Myometrial cell (primary cell): Measurements from ENCODE around the gene TAF5. TPM values are rescaled to one million over a fixed set of nuclear protein-coding genes. Genes with fewer than 3 reads are reported as not detected.

ENCODE experiments used
- total RNA-seq: library from RNA; depleted of rRNA; stranded (reverse); fragments of >200 nt; gene quantifications from 2 replicates; pipeline ENCODE4 v1.2.3, GENCODE V29; 2015

TAF5 gene
- total RNA-seq = 2.9 and 5.1 TPM in 2 replicates

DNA sequence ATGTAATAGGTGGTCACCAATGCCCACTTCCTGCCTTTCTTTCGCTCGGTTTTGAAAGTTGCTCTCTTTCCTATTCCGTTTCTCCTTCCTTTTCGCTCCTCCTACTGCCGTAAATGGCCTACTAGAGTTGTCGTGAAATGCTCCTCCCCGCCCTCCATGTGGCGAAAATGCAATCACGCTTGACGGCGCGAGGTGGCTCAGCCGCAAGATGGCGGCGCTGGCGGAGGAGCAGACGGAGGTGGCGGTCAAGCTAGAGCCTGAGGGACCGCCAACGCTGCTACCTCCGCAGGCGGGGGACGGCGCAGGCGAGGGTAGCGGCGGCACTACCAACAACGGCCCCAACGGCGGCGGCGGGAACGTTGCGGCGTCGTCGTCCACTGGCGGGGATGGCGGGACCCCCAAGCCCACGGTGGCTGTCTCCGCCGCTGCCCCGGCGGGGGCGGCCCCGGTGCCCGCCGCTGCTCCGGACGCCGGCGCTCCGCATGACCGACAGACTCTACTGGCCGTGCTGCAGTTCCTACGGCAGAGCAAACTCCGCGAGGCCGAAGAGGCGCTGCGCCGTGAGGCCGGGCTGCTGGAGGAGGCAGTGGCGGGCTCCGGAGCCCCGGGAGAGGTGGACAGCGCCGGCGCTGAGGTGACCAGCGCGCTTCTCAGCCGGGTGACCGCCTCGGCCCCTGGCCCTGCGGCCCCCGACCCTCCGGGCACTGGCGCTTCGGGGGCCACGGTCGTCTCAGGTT is at the start of gene TAF5:
TSS of gene TAF5 (plus strand) at position 195 of the 737 bp plus-strand sequence. CDS start at position 209, 14 bp downstream.

DNA sequence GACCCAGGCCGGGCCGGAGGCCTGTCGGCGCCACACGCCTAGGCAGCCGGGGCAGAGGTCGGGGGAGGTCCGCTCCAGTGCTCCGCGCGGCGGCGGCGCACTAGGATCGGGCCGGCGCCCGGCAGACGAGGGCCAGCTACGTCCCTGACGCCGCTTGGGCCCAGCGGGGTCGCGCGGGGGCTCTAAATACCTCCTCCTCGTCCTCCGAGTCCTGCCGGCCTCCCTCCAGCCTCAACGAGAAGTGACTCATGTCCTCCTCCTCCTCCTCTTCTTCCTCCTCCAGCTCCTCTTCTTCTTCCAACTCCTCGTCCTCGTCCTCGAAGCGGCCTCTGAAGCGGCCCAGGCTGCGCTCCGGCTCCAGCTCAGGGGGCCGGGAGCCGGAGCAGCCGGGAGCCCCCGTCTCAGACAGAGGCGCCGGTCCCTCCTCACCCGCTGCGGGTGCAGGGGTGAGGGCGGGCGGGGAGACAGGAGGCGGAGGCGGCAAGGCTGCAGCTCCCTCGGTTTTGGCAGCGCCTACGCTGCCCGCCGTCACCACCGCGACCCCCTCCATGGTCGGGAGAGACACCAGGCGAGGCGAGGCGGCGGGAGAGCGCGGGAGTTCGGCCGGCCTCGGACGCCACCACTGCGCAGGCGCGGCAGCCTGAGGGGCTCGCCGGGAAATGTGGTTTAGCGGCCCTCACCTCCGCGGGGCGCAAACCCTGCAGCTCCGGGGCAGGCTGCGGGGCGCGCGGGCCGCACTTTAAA is 17.1 kb upstream of the TAF5 start, which contains the start of gene PCGF6:
TSS of gene PCGF6 (minus strand) at position 624 of the 744 bp plus-strand sequence. CDS start at position 550, 74 bp downstream.

DNA sequence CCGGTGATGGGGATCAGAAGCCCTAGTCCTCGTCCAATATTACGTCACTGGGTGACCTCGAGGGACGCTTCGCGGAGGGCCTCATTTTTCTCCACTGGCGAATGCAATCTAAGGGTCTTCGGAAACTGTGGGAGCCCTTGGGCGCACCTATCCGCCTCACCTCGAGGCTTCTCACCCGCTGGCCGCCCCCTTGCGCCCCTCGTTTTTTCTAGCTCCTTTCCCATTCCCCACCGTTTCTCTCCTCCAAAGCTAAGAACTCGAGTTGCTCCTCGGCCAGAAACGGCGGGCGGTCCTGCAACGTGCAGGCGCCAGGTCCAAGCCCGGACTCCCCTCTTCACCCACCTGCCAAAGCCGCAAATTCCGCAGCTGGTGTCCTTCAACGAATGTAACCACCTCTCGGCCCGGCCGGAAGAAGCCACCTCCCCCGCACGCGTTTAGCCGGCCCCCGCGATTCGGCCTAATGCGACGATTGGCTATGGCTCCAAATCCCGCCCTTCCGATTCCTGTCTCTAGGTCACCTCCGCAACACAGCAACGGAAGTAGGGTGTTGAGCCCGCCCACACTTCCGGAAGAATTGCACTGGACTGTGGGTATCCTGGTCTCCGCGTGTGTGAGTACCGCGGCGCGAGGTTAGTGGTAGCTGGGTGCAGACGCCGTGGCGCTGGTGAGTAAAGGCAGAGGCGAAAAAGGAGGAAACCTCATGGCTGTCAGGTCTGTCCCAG is 28.5 kb downstream of the TAF5 start, which contains the start of the genes ATP5MK and PDCD11:
TSS of gene ATP5MK (minus strand) at position 409 of the 722 bp plus-strand sequence. CDS start 4,018 bp downstream, outside the sequence.
TSS of gene PDCD11 (plus strand) at position 560 of the 722 bp plus-strand sequence. CDS start 1,801 bp downstream, outside the sequence.

Other genes starting within 250 kb of the TAF5 start
- gene NT5C2, start 174.7 kb upstream of the TAF5 start, total RNA-seq = 31.4 and 34.4 TPM in 2 replicates
- gene RPEL1, start 122.1 kb upstream of the TAF5 start, total RNA-seq = under 0.01 TPM in 1 of 2 replicates, not detected in the other
- gene INA, start 90.8 kb upstream of the TAF5 start, total RNA-seq = 1.2 and 1.7 TPM in 2 replicates
- gene PCGF6, start 16.8 kb upstream of the TAF5 start, total RNA-seq = 6.9 and 10.5 TPM in 2 replicates
- gene ATP5MK, start 28.5 kb downstream of the TAF5 start, total RNA-seq = 360 and 413 TPM in 2 replicates
- gene PDCD11, start 28.6 kb downstream of the TAF5 start, total RNA-seq = 22.2 and 22.7 TPM in 2 replicates
- 38.6 and 52.5 TPM in 2 replicates for gene CALHM2, start 84.4 kb downstream of the TAF5 start, total RNA-seq
- gene CALHM1, start 90.9 kb downstream of the TAF5 start, total RNA-seq = not detected in 2 replicates
- not detected in 2 replicates for gene CALHM3, start 111.3 kb downstream of the TAF5 start, total RNA-seq
- gene NEURL1, start 125.7 kb downstream of the TAF5 start, total RNA-seq = not detected in 2 replicates